HepG2 (cell line): Measurements from ENCODE around the gene GAREM1. TPM values are rescaled to one million over a fixed set of nuclear protein-coding genes. Genes with fewer than 3 reads are reported as not detected.

Experiments used
- ATAC-seq: fragments of 200-7000 bp; cut with Tn5 transposase; 3 replicates; pipeline ENCODE4 v1.9.1; 2020; ENCODE audit warnings: mild to moderate bottlenecking, moderate library complexity
- BruUV-seq: library from RNA; stranded (reverse); fragments of 400-500 nt; replicated peaks from 2 replicates; lab custom pipeline; 2021; lab: Mats Ljungman, UMichigan
- CTCF ChIA-PET: fragments of 300-600 bp; formaldehyde crosslinking; extraction: SDS; loops from one replicate; lab custom pipeline; 2021; ENCODE audit warnings: low total read pairs, inconsistent platforms, low intra/inter-chr PET ratio; lab: Yijun Ruan, JAX
- POLR2A ChIA-PET: fragments of 350-600 bp; sonication (Branson Sonifier 250); formaldehyde crosslinking; loops from one replicate; lab custom pipeline; 2020; ENCODE audit warnings: antibody characterized with exemption, inconsistent platforms; lab: Yijun Ruan, JAX
- DNase-seq: peaks from one replicate; pipeline ENCODE4 v3.0.0-alpha.2; 2015; ENCODE audit warnings: low spot score
- FAIRE-seq: peaks from 3 replicates; lab custom pipeline; 2011; peaks lifted over from hg19 to GRCh38; lab: Jason Lieb, UNC
- H2AFZ ChIP-seq: one replicate; pipeline ENCODE4 v1.6.1; 2011; ENCODE audit warnings: low read length, inconsistent platforms
- H3K27ac ChIP-seq: fragments of 300-600 bp; 3 replicates; pipeline ENCODE4 v1.8.0; 2011; ENCODE audit warnings: mixed run types, mild to moderate bottlenecking, mixed read lengths, low read length, inconsistent platforms; ENCODE audit not compliant: insufficient read depth; ENCODE audit errors: extremely low read length
- H3K27me3 ChIP-seq, 2 experiments: fragments of 200-600 bp in 1 of 2; 2 replicates in 1 of 2; 3 replicates in 1 of 2; pipeline versions ENCODE4 v1.6.0 to v1.8.0; 2011; ENCODE audit warnings: low read length in 2 of 2, mild to moderate bottlenecking in 2 of 2, moderate library complexity in 2 of 2, inconsistent platforms in 1 of 2; ENCODE audit not compliant: insufficient read depth in 2 of 2, control insufficient read depth in 1 of 2
- H3K36me3 ChIP-seq, 2 experiments: fragments of 200-600 bp in 1 of 2; replicated peaks in 1 of 2; 2 replicates in 1 of 2; 3 replicates in 1 of 2; pipeline versions ENCODE4 v1.5.1 to v1.8.0; 2011; ENCODE audit warnings: low read length in 2 of 2, inconsistent platforms in 1 of 2; ENCODE audit not compliant: insufficient read depth in 2 of 2, control insufficient read depth in 1 of 2
- H3K4me1 ChIP-seq: 2 replicates; pipeline ENCODE4 v1.5.1; 2012; ENCODE audit warnings: low read length, inconsistent platforms; ENCODE audit not compliant: insufficient read depth
- H3K4me2 ChIP-seq: 2 replicates; pipeline ENCODE4 v1.6.0; 2011; ENCODE audit warnings: low read depth, low read length, inconsistent platforms
- H3K4me3 ChIP-seq, 3 experiments: fragments of 200-600 bp in 1 of 3; sonication (generic), shearing (Covaris generic) in 1 of 3; replicated peaks in 1 of 3; 2 replicates each; pipeline ENCODE4 v1.5.1; 2011 to 2016; ENCODE audit warnings: low read length in 3 of 3, inconsistent platforms in 2 of 3, low read depth in 2 of 3, mild to moderate bottlenecking in 2 of 3, control low read depth in 1 of 3, mixed read lengths in 1 of 3; ENCODE audit not compliant: insufficient read depth in 1 of 3
- H3K79me2 ChIP-seq: one replicate; pipeline ENCODE4 v1.6.1; 2011; ENCODE audit warnings: low read length, inconsistent platforms; ENCODE audit not compliant: insufficient read depth
- H3K9ac ChIP-seq: 2 replicates; pipeline ENCODE4 v1.6.0; 2011; ENCODE audit warnings: mild to moderate bottlenecking, low read depth, low read length, inconsistent platforms; ENCODE audit not compliant: insufficient read depth
- H3K9me3 ChIP-seq: 2 replicates; pipeline ENCODE4 v1.5.1; 2012; ENCODE audit warnings: mild to moderate bottlenecking, low read length
- H4K20me1 ChIP-seq: 2 replicates; pipeline ENCODE4 v1.6.0; 2011; ENCODE audit warnings: inconsistent platforms, mild to moderate bottlenecking, low read length, moderate library complexity; ENCODE audit not compliant: insufficient read depth
- GTF2F1 ChIP-seq: fragments of 150-350 bp; IDR thresholded peaks from 2 replicates; pipeline ENCODE4 v1.6.1; 2014; ENCODE audit warnings: low read length
- MED1 ChIP-seq: sonication (generic); formaldehyde crosslinking; IDR thresholded peaks from 2 replicates; pipeline ENCODE4 v1.4.0; 2020; ENCODE audit warnings: missing genetic modification reagents
- MZF1 ChIP-seq: sonication (generic); formaldehyde crosslinking; IDR thresholded peaks from 2 replicates; pipeline ENCODE4 v1.8.1; 2023; ENCODE audit warnings: mild to moderate bottlenecking, missing genetic modification reagents, borderline replicate concordance
- NCOA2 ChIP-seq: sonication (generic); formaldehyde crosslinking; IDR thresholded peaks from 2 replicates; pipeline ENCODE4 v1.8.0; 2022; ENCODE audit warnings: inconsistent platforms
- ZNF720 ChIP-seq: sonication (generic); formaldehyde crosslinking; IDR thresholded peaks from 2 replicates; pipeline ENCODE4 v1.4.0; 2020; ENCODE audit warnings: missing genetic modification reagents
- ZNF768 ChIP-seq: sonication (generic); formaldehyde crosslinking; IDR thresholded peaks from 2 replicates; pipeline ENCODE4 v1.4.0; 2020; ENCODE audit warnings: missing genetic modification reagents
- WGBS: methylation state at CpG from one replicate; pipeline ENCODE4 v1.1.6; 2017; ENCODE audit warnings: low lambda C conversion rate; 5-methylcytosine and 5-hydroxymethylcytosine counted together
- in situ Hi-C: cut with HindIII; loops from 2 replicates; pipeline ENCODE4 v1.10.0; 2017; ENCODE audit warnings: low pct_unique_long_range_greater_than_20kb; ENCODE audit not compliant: extremely low pct_ligation_motif_present
- intact Hi-C: fragments of 100-400 bp; cut with micrococcal nuclease; formaldehyde crosslinking; loops from one replicate; pipeline ENCODE4 v1.10.0; 2022; ENCODE audit not compliant: unreplicated experiment
- polyA plus RNA-seq, 8 experiments: library from polyadenylated mRNA; depleted of rRNA in 3 of 8; stranded (reverse) in 7 of 8; unstranded in 1 of 8; fragments of >200 nt; fragmentation: Illumina TruSeq in 4 of 8; extraction: Trizol in 4 of 8; gene quantifications; 2 replicates each; pipeline versions ENCODE4 v1.2.1 to v1.2.3, GENCODE V29; 2011 to 2016; ENCODE audit warnings: low read depth in 4 of 8, missing spikeins in 1 of 8, mixed read lengths in 1 of 8; ENCODE audit not compliant: insufficient read depth in 1 of 8
- total RNA-seq, 5 experiments: library from RNA; depleted of rRNA; stranded (reverse); fragments of >200 nt; fragmentation: Illumina TruSeq; extraction: Trizol; gene quantifications; 2 replicates each; pipeline ENCODE4 v1.2.3, GENCODE V29; 2016; ENCODE audit warnings: low read depth in 1 of 5
- TF ChIP-seq, protein P1 (sequence below), 2 experiments: IDR thresholded peaks; 2 replicates each; pipeline ENCODE4 v1.6.1; 2011 to 2012; ENCODE audit warnings: low read length in 2 of 2, borderline replicate concordance in 1 of 2, low read depth in 1 of 2, mild to moderate bottlenecking in 1 of 2, moderate library complexity in 1 of 2
- TF ChIP-seq, protein P2 (sequence below): sonication (generic); formaldehyde crosslinking; IDR thresholded peaks from 2 replicates; pipeline ENCODE4 v1.8.0; 2022; ENCODE audit warnings: missing genetic modification reagents, low read depth, mild to moderate bottlenecking, borderline replicate concordance
- TF ChIP-seq, protein P3 (sequence below): sonication (generic); formaldehyde crosslinking; IDR thresholded peaks from 2 replicates; pipeline ENCODE4 v1.5.0; 2020; ENCODE audit warnings: mild to moderate bottlenecking, missing genetic modification reagents
- TF ChIP-seq, protein P4 (sequence below): sonication (generic); formaldehyde crosslinking; IDR thresholded peaks from 2 replicates; pipeline ENCODE4 v1.4.0; 2020; ENCODE audit warnings: missing genetic modification reagents
- TF ChIP-seq, protein P5 (sequence below): sonication (generic); formaldehyde crosslinking; IDR thresholded peaks from 2 replicates; pipeline ENCODE4 v1.4.0; 2020; ENCODE audit warnings: missing genetic modification reagents; ENCODE audit errors: not compliant biosample characterization

GAREM1 gene
- total and polyA plus RNA-seq, 2 of the 13 experiments (the other 11 are each of a cell fraction or from before 2014, with no cell fraction given) = 2.5 to 2.9 TPM

DNA sequence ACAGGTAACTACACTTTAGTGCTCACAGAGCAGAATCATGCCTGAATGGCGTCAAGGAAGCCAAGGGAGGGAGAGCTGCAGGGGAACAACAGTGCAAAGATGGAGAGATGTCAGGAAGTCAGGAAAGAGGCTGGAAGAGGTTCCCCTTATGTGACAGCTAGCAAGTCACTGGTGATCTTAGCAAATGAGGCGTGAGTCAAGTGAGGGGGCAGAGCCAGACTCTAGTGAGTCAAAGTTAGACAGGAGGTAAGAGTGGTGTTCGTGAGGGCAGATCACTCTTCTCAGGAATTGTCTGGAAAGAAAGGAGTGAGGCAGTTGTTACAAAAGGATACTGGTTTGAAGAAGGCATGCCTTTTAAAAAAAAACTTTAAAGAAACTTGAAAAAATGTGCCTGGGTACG is 193.8 kb downstream of the GAREM1 start:
- intact Hi-C loops (no loop called here), in situ Hi-C loops (no loop called here)
- H3K79me2 ChIP-seq = no peaks in the 10 kb centered on the region
- no peak overlapping the region for H2AFZ ChIP-seq
- H3K36me3 ChIP-seq = no peaks in the 10 kb centered on the region
- H3K9me3 ChIP-seq = no peaks in the 10 kb centered on the region
- ATAC-seq (no peak), DNase-seq (no peak), FAIRE-seq (no peak)
- 93% methylated on average over 4 of the region's 4 CpGs for WGBS
- H3K27ac ChIP-seq = no peak overlapping the region
- no peak overlapping the region for H3K4me3 ChIP-seq
- no peaks in the 10 kb centered on the region for H4K20me1 ChIP-seq
- ChIA-PET CTCF (no interaction called here), POLR2A (no interaction called here)
- H3K27me3 ChIP-seq = no peaks in the 10 kb centered on the region
- BruUV-seq = no TSS peak
- H3K9ac ChIP-seq = no peak overlapping the region
- H3K4me2 ChIP-seq = no peak overlapping the region
- peaks cover 21% of the 10 kb centered on the region for H3K4me1 ChIP-seq
- TF ChIP-seq, protein P1, sequence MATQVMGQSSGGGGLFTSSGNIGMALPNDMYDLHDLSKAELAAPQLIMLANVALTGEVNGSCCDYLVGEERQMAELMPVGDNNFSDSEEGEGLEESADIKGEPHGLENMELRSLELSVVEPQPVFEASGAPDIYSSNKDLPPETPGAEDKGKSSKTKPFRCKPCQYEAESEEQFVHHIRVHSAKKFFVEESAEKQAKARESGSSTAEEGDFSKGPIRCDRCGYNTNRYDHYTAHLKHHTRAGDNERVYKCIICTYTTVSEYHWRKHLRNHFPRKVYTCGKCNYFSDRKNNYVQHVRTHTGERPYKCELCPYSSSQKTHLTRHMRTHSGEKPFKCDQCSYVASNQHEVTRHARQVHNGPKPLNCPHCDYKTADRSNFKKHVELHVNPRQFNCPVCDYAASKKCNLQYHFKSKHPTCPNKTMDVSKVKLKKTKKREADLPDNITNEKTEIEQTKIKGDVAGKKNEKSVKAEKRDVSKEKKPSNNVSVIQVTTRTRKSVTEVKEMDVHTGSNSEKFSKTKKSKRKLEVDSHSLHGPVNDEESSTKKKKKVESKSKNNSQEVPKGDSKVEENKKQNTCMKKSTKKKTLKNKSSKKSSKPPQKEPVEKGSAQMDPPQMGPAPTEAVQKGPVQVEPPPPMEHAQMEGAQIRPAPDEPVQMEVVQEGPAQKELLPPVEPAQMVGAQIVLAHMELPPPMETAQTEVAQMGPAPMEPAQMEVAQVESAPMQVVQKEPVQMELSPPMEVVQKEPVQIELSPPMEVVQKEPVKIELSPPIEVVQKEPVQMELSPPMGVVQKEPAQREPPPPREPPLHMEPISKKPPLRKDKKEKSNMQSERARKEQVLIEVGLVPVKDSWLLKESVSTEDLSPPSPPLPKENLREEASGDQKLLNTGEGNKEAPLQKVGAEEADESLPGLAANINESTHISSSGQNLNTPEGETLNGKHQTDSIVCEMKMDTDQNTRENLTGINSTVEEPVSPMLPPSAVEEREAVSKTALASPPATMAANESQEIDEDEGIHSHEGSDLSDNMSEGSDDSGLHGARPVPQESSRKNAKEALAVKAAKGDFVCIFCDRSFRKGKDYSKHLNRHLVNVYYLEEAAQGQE (IDR thresholded peaks at IDR 0.05; ENCODE audit: borderline replicate concordance in 1 of 2, low read depth in 1 of 2, low read length in 2 of 2) = no peak
- TF ChIP-seq GTF2F1 = no peak
- TF ChIP-seq, protein P2, sequence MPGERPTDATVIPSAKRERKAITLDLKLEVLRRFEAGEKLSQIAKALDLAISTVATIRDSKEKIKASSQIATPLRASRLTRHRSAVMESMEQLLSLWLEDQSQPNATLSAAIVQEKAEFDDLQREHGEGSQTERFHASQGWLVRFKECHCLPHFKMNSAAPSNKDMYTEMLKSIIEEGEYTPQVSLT = no peak
- TF ChIP-seq NCOA2 (CRISPR knock-in tag) = no peak
- TF ChIP-seq, protein P3, sequence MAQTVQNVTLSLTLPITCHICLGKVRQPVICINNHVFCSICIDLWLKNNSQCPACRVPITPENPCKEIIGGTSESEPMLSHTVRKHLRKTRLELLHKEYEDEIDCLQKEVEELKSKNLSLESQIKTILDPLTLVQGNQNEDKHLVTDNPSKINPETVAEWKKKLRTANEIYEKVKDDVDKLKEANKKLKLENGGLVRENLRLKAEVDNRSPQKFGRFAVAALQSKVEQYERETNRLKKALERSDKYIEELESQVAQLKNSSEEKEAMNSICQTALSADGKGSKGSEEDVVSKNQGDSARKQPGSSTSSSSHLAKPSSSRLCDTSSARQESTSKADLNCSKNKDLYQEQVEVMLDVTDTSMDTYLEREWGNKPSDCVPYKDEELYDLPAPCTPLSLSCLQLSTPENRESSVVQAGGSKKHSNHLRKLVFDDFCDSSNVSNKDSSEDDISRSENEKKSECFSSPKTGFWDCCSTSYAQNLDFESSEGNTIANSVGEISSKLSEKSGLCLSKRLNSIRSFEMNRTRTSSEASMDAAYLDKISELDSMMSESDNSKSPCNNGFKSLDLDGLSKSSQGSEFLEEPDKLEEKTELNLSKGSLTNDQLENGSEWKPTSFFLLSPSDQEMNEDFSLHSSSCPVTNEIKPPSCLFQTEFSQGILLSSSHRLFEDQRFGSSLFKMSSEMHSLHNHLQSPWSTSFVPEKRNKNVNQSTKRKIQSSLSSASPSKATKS (CRISPR knock-in tag) = no peak
- TF ChIP-seq MZF1 (CRISPR knock-in tag) = no peak
- TF ChIP-seq, protein P4, sequence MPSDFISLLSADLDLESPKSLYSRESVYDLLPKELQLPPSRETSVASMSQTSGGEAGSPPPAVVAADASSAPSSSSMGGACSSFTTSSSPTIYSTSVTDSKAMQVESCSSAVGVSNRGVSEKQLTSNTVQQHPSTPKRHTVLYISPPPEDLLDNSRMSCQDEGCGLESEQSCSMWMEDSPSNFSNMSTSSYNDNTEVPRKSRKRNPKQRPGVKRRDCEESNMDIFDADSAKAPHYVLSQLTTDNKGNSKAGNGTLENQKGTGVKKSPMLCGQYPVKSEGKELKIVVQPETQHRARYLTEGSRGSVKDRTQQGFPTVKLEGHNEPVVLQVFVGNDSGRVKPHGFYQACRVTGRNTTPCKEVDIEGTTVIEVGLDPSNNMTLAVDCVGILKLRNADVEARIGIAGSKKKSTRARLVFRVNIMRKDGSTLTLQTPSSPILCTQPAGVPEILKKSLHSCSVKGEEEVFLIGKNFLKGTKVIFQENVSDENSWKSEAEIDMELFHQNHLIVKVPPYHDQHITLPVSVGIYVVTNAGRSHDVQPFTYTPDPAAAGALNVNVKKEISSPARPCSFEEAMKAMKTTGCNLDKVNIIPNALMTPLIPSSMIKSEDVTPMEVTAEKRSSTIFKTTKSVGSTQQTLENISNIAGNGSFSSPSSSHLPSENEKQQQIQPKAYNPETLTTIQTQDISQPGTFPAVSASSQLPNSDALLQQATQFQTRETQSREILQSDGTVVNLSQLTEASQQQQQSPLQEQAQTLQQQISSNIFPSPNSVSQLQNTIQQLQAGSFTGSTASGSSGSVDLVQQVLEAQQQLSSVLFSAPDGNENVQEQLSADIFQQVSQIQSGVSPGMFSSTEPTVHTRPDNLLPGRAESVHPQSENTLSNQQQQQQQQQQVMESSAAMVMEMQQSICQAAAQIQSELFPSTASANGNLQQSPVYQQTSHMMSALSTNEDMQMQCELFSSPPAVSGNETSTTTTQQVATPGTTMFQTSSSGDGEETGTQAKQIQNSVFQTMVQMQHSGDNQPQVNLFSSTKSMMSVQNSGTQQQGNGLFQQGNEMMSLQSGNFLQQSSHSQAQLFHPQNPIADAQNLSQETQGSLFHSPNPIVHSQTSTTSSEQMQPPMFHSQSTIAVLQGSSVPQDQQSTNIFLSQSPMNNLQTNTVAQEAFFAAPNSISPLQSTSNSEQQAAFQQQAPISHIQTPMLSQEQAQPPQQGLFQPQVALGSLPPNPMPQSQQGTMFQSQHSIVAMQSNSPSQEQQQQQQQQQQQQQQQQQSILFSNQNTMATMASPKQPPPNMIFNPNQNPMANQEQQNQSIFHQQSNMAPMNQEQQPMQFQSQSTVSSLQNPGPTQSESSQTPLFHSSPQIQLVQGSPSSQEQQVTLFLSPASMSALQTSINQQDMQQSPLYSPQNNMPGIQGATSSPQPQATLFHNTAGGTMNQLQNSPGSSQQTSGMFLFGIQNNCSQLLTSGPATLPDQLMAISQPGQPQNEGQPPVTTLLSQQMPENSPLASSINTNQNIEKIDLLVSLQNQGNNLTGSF = no peak
- TF ChIP-seq, protein P5, sequence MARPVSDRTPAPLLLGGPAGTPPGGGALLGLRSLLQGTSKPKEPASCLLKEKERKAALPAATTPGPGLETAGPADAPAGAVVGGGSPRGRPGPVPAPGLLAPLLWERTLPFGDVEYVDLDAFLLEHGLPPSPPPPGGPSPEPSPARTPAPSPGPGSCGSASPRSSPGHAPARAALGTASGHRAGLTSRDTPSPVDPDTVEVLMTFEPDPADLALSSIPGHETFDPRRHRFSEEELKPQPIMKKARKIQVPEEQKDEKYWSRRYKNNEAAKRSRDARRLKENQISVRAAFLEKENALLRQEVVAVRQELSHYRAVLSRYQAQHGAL (CRISPR knock-in tag) = no peak
- no peak for TF ChIP-seq ZNF720 (CRISPR knock-in tag)
- no peak for TF ChIP-seq ZNF768 (CRISPR knock-in tag)
- TF ChIP-seq MED1 (CRISPR knock-in tag) = no peak
